H1 (cell line): ENCODE results near the gene ITSN1.

Experiments
- ATF2 ChIP-seq: IDR thresholded peaks from 2 replicates; pipeline ENCODE4 v1.6.1; 2012; ENCODE audit warnings: low read length, inconsistent platforms
- EP300 ChIP-seq, 2 experiments: IDR thresholded peaks; 1 replicate in 1 of 2; 2 replicates in 1 of 2; pipeline ENCODE4 v1.6.1; 2011 to 2012; ENCODE audit warnings: low read depth in 2 of 2, low read length in 2 of 2, mild to moderate bottlenecking in 2 of 2, borderline replicate concordance in 1 of 2, inconsistent platforms in 1 of 2, moderate library complexity in 1 of 2
- PHF8 ChIP-seq: fragments of 200-600 bp; sonication (generic); conservative IDR thresholded peaks from 2 replicates; pipeline ENCODE4 v1.7.1; 2012; ENCODE audit warnings: low read depth, mild to moderate bottlenecking, inconsistent platforms, low read length, moderate library complexity
- POLR2A ChIP-seq, 2 experiments: IDR thresholded peaks; 1 replicate in 1 of 2; 2 replicates in 1 of 2; pipeline ENCODE4 v1.6.1; 2011; ENCODE audit warnings: low read depth in 2 of 2, low read length in 2 of 2, mild to moderate bottlenecking in 2 of 2; ENCODE audit errors: control extremely low read depth in 1 of 2
- POLR2AphosphoS5 ChIP-seq: IDR thresholded peaks from 2 replicates; pipeline ENCODE4 v1.6.1; 2011; ENCODE audit warnings: low read depth, low read length
- SIN3A ChIP-seq, 2 experiments: IDR thresholded peaks in 1 of 2; conservative IDR thresholded peaks in 1 of 2; 2 replicates each; pipeline ENCODE4 v1.6.1; 2011 to 2012; ENCODE audit warnings: low read length in 2 of 2, improper control_type of control experiment in 1 of 2, low read depth in 1 of 2, mild to moderate bottlenecking in 1 of 2
- TAF1 ChIP-seq: IDR thresholded peaks from 2 replicates; pipeline ENCODE4 v1.6.1; 2011; ENCODE audit warnings: mild to moderate bottlenecking, low read depth, low read length
- TBP ChIP-seq: IDR thresholded peaks from 2 replicates; pipeline ENCODE4 v1.6.1; 2011; ENCODE audit warnings: low read depth, low read length, improper control_type of control experiment
- ZNF274 ChIP-seq: IDR thresholded peaks from 2 replicates; pipeline ENCODE4 v1.7.0; 2012; ENCODE audit warnings: low read length, borderline replicate concordance; ENCODE audit errors: extremely low read depth

DNA sequence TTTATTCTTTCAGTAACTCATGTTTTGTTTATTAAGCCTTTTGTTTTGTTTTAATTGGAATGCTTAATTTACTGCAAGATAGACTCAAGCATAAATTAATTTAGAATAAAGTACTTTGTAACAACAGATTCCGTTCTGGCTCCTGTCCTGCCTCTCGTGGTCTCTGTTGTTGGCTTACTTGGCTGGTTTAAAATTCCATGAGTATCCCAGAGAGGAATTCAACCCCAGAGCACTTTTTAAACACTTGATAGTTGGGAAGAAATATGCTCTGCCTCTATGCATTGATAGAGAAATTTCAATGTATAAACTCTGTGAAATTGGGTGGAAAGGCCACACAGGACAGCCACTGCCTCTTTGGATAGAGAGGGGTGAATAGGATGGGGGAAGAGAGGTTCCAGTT, 183.6 kb downstream of the ITSN1 start:
- no peak for TF ChIP-seq EP300 (IDR thresholded peaks at IDR 0.05; ENCODE audit: borderline replicate concordance in 1 of 2, low read depth in 2 of 2, low read length in 2 of 2)
- TF ChIP-seq ATF2: no peak
- no peak for TF ChIP-seq POLR2AphosphoS5
- no peak for TF ChIP-seq SIN3A (conservative IDR thresholded peaks at IDR 0.05 in 1 of 2, IDR thresholded peaks at IDR 0.05 in 1 of 2; ENCODE audit: low read depth in 1 of 2, low read length in 2 of 2)
- no peak for TF ChIP-seq ZNF274
- TF ChIP-seq TAF1: no peak
- no peak for TF ChIP-seq POLR2A (IDR thresholded peaks at IDR 0.05; ENCODE audit: control extremely low read depth in 1 of 2, low read depth in 2 of 2, low read length in 2 of 2)
- TF ChIP-seq TBP: no peak
- no peak for TF ChIP-seq PHF8
